GM18499 (cell line): Measurements from ENCODE around the gene SEC63.
A peak's percentile ranks its signal among the peaks of the same experiment; 100 is the strongest.
"Not testable (repeated sequence)": the region's sequence is repeated elsewhere in the genome, so short reads cannot be mapped to it uniquely, and the experiment has no call there.

ENCODE experiments used
- ATAC-seq: cut with Tn5 transposase; IDR thresholded peaks from one replicate; pipeline ENCODE4 v1.9.1; 2021; ENCODE audit warnings: moderate number of reproducible peaks; ENCODE audit not compliant: insufficient read depth, unreplicated experiment

SEC63 gene

GRCh38 chr6:107936162-107936909, 21.7 kb downstream of the SEC63 start:
- ATAC-seq: no peak

DNA sequence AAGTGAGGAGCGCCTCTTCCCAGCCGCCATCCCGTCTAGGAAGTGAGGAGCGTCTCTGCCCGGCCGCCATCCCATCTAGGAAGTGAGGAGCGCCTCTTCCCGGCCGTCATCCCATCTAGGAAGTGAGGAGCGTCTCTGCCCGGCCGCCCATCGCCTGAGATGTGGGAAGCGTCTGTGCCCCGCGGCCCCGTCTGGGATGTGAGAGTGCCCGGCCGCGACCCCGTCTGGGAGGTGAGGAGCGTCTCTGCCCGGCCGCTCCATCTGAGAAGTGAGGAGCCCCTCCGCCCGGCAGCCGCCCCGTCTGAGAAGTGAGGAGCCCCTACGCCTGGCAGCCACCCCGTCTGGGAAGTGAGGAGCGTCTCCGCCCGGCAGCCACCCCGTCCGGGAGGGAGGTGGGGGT, 23.8 kb downstream of the SEC63 start:
- ATAC-seq: not testable (repeated sequence)

GRCh38 chr6:107932580-107932979, 25.4 kb downstream of the SEC63 start:
- no peak for ATAC-seq

- no peak for ATAC-seq
Observed at GRCh38 chr6:107931894-107932293, 26.1 kb downstream of the SEC63 start.

GRCh38 chr6:107928984-107929383, 29.0 kb downstream of the SEC63 start:
- ATAC-seq: no peak

DNA sequence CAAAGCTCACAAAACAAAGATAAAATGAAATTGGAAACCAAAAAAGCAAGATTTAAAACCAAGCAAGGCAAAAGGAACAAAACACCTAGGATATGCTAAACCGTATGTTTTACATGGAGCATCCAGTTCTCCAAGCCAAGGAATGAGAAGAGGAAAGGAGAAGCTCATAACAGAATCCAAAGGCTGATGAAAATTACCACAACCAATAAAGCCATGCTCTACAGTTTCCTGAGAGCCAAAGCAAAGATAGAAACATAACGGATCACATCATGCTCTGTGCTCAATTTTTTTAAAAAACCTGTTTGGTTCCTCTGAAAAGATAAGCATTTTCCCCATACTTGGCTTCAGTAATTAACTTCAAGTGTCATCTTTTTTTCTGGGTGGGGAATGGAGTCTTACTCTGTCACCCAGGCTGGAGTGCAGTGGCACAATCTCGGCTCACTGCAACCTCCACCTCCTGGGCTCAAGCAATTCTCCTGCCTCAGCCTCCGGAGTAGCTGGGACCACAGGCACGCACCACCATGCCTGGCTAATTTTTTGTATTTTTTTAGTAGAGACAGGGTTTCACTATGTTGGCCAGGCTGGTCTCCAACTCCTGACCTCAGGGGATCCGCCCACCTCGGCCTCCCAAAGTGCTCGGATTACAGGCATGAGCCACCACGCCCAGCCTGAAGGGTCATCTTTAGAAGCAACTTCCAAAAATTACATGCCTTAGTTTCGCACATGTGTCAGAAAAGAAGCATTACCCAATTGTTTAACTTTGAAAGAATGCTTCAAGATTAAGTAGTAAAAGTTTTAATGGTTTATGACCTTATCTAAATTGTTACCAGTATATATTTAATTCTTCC, 31.1 kb downstream of the SEC63 start:
- ATAC-seq: not testable (repeated sequence)

GRCh38 chr6:107917451-107918375, 40.3 kb downstream of the SEC63 start:
- ATAC-seq: no peak

- ATAC-seq: not testable (repeated sequence)
Observed at GRCh38 chr6:107916961-107917360, 41.0 kb downstream of the SEC63 start.

DNA sequence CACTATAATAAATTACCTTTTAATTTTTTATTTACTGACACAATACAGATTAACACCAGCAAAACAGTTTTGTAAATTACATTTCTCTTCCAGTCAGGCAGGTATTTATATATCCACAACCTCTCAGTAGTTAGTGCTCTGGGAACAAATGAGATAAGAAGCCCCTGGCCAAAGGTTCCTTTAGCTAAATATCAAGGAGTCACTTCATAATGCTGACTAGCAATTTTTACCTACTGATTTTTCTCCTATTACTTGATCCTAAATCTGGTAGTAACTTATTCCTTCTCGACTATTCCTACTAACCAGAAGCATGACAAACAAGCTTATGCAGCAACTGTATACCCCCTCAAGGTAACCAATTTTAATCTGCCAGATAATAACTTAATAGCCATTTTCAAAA, 46.3 kb downstream of the SEC63 start:
- no peak for ATAC-seq

GRCh38 chr6:107894809-107895396, 63.1 kb downstream of the SEC63 start:
- no peak for ATAC-seq

DNA sequence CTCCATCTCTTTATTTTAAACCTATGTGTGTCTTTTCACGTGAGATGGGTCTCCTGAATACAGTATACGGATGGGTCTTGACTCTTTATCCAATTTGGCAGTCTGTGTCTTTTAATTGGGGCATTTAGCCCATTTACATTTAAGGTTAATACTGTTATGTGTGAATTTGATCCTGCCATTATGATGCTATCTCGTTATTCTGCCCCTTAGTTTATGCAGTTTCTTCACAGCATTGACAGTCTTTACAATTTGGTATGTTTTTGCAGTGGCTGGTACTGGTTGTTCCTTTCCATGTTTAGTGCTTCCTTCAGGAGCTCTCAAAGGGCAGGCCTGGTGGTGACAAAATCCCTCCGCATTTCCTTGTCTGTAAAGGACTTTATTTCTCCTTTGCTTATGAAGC, 67.6 kb downstream of the SEC63 start:
- not testable (repeated sequence) for ATAC-seq

DNA sequence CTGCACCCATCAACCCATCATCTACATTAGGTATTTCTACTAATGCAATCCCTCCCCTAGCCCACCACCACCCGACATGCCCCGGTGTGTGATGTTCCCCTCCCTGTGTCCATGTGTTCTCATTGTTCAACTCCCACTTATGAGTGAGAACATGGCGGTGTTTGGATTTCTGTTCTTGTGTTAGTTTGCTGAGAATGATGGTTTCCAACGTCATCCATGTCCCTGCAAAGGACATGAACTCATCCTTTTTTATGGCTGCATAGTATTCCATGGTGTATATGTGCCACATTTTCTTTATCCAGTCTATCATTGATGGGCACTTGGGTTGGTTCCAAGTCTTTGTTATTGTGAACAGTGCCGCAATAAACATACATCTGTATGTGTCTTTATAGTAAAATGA, 72.1 kb downstream of the SEC63 start:
- not testable (repeated sequence) for ATAC-seq

- no peak for ATAC-seq
Observed at GRCh38 chr6:107879941-107880340, 78.1 kb downstream of the SEC63 start.

DNA sequence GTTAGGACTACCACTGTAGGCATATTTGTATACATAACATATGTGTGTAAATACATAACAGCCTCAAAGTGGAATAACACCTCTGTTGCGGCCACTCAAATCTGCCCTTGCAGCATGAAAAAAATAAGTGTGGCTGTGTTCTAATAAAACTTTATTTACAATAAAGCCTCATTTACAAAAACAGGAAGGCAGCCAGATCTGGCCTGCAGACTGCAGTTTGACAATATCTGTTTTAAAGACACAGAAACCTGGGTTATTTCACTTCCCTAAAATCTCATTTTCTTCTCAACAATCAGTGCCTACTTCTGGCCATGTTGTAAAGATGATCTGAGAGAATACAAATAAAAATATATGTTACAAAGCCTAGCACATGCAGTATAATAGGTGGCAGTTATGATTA, 80.0 kb downstream of the SEC63 start:
- ATAC-seq: peak; percentile 68

- no peak for ATAC-seq
Observed at GRCh38 chr6:107871976-107872375, 86.0 kb downstream of the SEC63 start.

DNA sequence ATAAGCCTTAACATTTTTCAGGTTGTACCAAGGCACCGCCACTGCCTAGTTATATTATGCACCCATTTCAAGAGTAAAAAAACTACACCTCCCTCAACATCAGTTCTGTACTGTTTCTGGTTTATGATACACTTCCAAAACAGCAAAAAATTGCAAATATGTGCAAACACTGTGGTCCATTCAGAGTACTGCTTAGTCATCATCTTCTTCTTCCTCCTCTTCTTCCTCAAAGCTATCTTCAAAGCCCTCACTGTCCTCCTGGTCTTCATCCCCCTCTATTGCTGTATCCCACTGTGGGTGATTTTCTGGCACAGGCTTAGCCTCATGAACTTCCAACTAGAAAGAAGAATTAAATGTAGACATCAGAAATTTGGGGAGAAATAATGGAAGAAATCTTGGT, 86.5 kb downstream of the SEC63 start:
- not testable (repeated sequence) for ATAC-seq

DNA sequence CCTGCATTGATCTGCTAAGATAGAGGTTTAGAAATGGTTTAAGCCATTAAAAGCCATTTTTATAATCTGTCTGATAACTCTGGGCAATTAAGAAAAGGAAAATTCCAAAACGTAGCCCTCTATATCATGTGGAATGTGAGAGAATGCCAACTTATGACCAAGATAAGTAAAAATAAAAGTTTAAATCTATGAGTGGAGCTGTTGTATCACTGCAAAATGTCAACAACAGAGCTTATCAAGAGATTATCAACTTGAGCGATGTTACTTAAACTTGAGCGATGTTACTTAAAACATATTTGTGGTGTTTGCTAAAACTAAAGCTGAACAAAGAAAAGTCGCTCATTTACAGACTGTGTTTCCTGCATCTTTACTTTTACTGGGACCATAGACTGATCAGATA, 87.0 kb downstream of the SEC63 start:
- no peak for ATAC-seq

GRCh38 chr6:107870381-107870780, 87.6 kb downstream of the SEC63 start:
- ATAC-seq: no peak

DNA sequence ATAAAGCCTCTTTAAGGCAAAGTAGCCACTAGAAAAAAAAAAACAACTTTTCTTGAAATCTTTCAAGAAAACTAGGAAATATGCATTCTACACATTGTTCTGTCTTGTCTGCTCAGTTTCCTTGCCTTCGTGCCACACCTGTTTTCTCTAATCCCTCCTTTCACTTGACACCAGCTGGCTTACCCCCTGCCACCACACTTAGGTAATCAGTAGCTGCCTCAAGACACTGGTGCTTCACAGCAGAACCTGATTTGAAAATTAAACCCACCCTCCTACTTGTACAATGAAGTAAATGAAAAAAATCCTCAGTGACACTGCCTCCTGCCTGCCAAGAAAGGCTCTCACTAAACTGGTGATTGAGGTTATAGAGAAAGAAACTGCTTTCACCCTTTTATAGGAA, 88.1 kb downstream of the SEC63 start:
- no peak for ATAC-seq
